Activated CD4-positive, CD25-positive, alpha-beta regulatory T cell treated with anti-CD3 and anti-CD28 coated beads, Interleukin-2, amount 50 U/mL, for 16 hours (primary cell): ENCODE measurements around the gene CSF2RB.

Experiments
- DNase-seq: peaks from one replicate; pipeline ENCODE4 v3.0.0-alpha.2; 2020; ENCODE audit warnings: low read depth, low spot score

The CSF2RB gene

DNA sequence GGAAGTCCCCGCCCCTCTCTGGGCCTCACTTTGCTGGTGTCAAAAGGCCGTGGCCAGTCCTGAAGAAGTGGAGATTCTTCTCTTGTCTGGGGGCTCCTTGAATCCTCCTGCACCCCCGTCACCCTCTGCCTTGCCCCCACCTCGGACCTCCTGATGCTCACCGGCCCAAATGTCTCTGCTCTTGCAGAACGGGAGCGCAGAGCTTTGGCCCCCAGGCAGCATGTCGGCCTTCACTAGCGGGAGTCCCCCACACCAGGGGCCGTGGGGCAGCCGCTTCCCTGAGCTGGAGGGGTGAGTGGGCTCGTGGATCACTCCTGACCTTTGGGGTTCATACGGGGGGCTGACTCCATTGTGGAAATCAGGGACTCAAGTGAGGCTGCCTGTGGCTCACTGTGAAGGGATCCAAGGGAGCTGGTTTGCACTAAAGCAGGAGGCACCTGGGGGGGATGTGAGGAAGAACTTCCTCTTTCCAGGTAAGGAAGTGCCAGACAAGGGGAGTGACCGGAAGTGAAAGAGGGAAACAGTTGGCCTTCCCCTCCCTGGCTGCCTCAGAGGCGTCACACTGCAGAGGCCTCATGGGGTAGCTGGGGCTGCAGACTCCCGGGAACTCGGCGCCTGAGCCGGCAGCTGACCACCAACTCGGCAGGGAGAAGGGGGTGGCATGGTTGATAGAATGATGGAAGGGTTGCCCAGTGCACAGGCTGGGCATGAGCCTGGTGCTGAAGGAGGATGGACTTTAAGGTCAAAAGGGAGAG lies 23.1 kb downstream of the CSF2RB start:
- DNase-seq: no peak

DNA sequence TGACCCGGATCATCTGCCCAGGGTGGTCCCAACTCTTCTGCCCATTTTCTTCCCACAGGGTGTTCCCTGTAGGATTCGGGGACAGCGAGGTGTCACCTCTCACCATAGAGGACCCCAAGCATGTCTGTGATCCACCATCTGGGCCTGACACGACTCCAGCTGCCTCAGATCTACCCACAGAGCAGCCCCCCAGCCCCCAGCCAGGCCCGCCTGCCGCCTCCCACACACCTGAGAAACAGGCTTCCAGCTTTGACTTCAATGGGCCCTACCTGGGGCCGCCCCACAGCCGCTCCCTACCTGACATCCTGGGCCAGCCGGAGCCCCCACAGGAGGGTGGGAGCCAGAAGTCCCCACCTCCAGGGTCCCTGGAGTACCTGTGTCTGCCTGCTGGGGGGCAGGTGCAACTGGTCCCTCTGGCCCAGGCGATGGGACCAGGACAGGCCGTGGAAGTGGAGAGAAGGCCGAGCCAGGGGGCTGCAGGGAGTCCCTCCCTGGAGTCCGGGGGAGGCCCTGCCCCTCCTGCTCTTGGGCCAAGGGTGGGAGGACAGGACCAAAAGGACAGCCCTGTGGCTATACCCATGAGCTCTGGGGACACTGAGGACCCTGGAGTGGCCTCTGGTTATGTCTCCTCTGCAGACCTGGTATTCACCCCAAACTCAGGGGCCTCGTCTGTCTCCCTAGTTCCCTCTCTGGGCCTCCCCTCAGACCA lies 24.0 kb downstream of the CSF2RB start:
- no peak for DNase-seq

GRCh38 chr22:36938028-36938425 lies 24.6 kb downstream of the CSF2RB start:
- DNase-seq: no peak

- no peak for DNase-seq
These were observed 25.5 kb downstream of the CSF2RB start for GRCh38 chr22:36938886-36939285.

DNA sequence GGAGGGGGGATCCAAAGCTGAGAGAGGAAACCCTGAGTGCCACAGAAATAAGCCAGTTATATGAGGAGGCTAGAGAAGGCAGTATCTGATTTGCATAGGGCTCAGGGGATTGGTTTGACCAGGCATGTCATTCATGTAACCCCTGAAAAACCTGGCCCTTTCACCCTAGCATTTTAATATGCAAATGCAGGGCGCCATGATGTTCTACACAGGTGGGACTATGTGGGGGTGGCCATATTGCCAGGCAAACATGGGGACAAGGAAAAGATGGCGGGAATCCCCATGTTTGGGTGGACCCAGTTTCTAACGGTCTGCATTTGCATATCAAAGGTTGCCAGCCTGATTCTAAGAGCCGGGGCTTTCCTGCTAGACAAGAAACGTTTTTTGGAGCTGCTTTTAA lies 27.2 kb downstream of the CSF2RB start:
- DNase-seq: no peak

- no peak for DNase-seq
These were observed 29.1 kb downstream of the CSF2RB start for GRCh38 chr22:36942556-36942955.

DNA sequence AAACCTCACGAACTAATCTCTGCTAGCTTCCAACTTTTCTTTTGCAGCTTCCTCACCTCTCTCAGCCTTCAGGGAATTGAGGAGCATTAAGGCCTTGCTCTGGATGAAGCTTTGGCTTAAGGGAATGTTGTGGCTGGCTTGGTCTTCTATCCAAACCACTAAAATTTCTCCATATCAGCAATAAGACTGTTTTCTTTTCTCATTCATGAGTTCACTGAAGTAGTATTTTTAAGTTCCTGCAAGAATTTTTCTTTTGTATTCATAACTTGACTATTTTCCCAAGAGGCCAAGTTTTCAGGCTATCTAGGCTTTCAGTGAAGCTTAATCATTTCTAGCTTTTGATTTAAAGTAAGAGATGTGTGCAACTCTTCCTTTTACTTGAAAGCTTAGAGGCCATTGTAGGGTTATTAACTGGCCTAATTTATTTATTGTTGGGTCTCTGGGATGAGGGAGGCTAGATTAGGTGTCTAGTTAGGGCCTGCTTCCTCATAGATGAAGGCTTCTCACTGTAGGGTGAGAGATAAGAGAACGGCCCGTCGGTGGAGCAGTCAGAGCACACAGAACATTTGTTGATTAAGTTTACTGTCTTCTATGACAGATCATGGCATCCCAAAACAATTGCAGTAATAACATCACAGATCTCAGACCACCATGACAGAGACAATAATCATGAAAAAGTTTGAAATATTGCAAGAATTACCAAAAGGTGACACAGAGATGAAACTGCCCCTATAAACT lies 33.2 kb downstream of the CSF2RB start:
- no peak for DNase-seq

- no peak for DNase-seq
These were observed 35.1 kb downstream of the CSF2RB start for GRCh38 chr22:36948273-36949225.

DNA sequence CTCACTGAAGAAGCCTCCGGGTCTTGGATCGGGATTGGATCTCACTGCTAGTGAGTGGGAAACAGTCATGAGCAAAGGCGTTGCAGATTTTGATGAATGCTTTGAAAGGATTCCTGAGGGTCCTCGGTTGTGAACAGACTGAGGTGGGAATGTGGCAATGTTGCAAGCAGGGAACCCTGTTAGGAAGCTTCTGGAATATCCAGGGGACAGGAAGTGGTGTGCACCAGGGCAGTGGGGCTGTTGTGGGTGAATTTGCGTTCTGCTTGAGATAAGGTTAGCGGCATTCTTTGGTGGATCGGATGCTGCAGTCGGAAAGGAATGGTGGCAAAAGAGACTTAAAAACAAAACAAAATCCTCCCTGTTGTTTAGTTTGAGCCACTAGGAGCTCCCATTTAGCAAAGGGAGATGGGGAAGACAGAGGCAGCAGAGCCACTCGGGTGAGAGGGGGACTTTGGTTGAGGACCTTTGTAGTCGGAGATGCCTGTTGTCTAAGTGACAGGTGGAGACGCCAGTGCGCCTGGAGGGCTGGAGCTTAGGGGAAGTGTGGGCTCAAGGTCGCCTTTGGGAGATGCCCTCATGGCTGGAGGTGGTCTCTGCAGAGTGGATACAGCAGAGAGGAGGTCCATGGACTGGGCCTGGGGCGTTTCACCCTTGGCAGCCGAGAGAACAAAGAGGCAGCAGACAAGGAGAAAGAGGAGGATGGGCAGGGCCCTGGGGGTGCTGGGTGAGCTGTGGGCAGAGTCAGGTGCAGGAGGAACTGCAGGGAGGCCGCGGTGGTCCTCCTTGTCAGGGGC lies 37.6 kb downstream of the CSF2RB start:
- no peak for DNase-seq

DNA sequence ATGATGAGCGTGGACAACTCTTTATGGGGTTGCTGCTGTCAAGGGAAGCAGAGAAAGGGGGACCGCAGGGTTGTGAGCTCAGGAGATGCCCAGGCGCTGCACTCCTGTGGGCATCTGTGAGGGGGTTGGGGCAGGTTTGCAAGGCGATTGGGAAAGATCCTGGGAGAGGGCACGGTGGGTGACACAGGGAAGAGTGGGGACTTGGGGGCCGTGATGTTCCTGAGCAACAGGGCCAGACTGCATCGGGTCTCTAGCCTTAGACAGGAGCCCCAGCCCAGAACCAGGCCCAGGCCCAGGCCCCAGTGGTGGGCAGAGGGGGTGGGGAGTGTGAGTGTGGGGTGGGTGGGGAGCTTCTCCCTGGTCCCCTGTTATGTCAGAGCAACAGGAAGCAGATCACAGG lies 38.3 kb downstream of the CSF2RB start:
- no peak for DNase-seq

DNA sequence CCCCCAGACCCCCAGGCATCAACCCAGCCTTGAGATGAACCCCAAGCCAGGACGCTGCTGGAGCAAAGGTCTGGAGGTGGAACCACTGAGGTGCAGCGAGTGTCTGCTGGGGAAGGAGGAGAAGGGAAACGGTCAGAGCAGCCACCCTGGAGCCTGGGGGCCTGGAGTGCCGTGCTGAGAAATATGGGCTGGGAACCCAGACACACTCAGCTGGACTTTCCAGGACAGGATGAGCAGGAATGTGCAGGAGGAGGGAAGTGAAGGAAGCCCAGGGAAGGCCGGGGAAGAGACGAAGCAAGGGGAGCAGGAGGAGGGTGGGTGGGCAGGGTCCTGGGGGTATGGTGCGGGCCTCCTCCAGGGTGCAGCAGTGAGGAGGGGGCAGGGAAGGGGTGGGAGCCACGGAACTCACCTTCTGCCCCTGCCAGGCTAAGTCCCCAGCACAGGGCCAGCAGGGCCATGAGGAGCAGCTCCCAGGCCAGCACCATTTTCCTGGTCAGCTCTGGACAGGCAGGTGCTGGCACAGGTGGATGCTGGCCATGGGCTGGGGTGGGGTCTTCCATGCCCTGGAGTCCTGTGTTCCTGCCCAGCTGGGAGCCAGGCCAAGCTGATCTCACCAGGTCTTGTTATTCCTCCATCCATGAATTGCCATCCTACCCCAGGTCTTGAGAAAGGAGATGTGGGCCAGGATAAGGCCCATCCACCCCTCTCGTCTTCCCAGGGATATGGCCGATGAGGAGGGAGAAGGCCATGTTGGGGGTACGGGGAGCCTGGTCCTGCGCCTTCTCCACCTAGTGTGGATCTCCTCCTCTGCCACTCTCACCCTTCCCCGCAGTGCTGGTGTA lies 40.0 kb downstream of the CSF2RB start:
- no peak for DNase-seq

DNA sequence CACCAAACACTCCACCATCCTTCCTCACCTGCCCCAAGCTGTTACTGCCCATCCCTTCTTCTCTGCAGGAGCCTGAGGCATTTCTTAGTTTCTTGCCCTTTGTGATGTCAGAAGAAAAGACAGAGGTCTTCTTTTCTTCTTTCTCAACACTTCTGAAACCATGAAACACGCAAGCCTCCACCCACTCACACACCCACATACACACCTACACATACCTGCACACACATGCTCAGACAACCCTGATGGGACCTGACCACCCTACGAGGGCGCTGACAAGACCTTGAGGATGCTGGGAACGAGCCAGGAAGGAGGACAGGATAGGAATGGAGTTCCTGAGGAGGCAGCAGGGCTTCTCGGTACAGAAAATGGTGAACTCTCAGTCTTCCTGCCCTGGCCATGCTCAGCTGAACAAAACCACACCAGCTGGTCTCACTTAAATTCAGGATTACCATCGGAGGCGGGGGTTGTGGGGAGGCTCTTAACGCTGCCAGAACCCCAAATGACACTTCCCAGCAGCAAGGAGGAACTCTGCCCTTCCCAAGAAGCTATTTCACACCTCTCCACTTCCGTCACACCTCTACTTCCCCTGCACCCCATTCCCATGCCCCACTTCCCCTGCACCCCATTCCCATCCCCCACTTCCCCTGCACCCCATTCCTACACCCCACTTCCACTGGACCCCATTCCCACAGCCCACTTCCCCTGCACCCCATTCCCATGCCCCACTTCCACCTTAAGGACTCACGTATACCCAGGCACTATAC lies 41.0 kb downstream of the CSF2RB start:
- no peak for DNase-seq

- DNase-seq: no peak
These were observed 42.3 kb downstream of the CSF2RB start for GRCh38 chr22:36955691-36956090.

- no peak for DNase-seq
These were observed 44.9 kb downstream of the CSF2RB start for GRCh38 chr22:36958366-36958765.

- no peak for DNase-seq
These were observed 48.2 kb downstream of the CSF2RB start for GRCh38 chr22:36961626-36962025.

- no peak for DNase-seq
These were observed 49.9 kb downstream of the CSF2RB start for GRCh38 chr22:36963302-36963701.

DNA sequence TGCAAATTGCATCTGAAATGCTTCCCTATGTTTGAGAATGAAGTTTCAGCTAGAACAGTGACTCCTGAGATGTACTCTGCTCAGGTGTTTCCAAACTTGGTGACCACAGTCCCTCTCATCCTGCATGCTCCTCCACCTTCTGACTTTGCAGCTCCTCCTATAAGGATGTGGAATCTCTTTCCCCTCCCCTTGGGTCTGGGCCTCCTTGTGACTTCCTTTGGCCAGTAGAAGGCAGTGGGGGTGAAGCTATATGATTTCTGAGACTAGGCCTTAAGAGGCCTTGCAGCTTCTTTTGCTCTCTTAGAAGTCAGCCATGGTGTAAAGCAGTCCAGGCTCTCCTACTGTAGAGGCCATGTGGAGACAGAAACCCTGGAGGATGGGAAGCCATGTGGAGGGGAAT lies 50.7 kb downstream of the CSF2RB start:
- DNase-seq: no peak

GRCh38 chr22:36965696-36966095 lies 52.3 kb downstream of the CSF2RB start:
- no peak for DNase-seq
